HG02885 (cell line): Measurements from ENCODE around the gene SLC16A12.
"Not testable (repeated sequence)": the region's sequence is repeated elsewhere in the genome, so short reads cannot be mapped to it uniquely, and the experiment has no call there.

Experiments
- ATAC-seq: cut with Tn5 transposase; IDR thresholded peaks from one replicate; pipeline ENCODE4 v1.9.1; 2021; ENCODE audit warnings: mild to moderate bottlenecking; ENCODE audit not compliant: unreplicated experiment, poor library complexity

Gene SLC16A12

GRCh38 chr10:89550509-89550908 lies 15.1 kb upstream of the SLC16A12 start:
- no peak for ATAC-seq

DNA sequence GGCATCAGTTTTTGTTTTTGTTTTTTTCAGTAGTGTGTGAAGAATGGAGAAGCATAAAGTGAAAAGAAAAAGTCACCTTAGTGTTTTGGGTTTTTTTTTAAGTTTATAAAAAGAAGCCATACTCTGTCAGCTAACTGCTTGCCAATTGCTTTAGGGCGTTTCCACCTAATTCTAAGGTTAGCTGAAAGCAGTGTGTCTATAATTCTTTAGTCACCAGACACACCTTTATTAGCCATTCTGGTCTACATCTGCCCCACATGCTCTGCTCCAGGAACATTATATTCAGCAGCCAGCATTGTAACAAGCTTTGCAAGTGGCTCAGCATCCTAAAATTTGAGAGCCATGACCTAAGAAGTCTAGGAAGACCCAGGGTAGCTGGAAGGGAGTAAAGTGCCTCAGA lies 14.1 kb upstream of the SLC16A12 start:
- ATAC-seq: no peak

- no peak for ATAC-seq
Observed at GRCh38 chr10:89548673-89549072, 13.3 kb upstream of the SLC16A12 start.

DNA sequence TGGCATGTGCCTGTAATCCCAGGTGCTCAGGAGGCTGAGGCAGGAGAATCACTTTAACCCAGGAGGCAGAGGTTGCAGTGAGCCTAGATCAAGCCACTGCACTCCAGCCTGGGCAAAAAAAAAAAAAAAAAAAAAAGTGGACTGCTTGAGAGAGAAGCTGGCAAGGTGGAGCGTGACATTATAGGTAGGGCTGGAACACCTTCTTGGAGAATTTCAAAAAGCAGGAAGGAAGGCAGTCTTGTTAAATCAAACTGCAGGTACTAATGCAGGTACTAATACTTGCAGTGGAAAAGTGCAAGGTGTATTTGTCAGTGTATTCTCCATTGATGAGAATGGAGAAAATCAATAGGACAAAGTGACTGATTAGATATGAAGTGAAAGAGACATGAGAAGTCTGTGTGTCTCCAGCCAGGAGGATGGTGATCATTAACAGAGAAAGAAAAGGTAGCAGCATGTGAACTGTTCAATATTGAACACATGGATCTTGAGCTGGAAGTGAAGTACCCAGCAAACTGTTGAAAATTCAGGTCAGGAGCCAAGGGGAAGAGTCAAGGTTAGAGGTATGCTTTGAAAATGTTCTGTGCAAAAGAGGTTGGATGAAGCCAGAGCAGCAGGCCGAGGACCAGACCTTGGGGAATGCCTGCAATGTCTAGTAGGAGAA lies 12.6 kb upstream of the SLC16A12 start:
- no peak for ATAC-seq

GRCh38 chr10:89546651-89547050 lies 11.3 kb upstream of the SLC16A12 start:
- not testable (repeated sequence) for ATAC-seq

GRCh38 chr10:89543841-89544240 lies 8.4 kb upstream of the SLC16A12 start:
- ATAC-seq: no peak

GRCh38 chr10:89540420-89540949 lies 5.1 kb upstream of the SLC16A12 start:
- ATAC-seq: no peak

DNA sequence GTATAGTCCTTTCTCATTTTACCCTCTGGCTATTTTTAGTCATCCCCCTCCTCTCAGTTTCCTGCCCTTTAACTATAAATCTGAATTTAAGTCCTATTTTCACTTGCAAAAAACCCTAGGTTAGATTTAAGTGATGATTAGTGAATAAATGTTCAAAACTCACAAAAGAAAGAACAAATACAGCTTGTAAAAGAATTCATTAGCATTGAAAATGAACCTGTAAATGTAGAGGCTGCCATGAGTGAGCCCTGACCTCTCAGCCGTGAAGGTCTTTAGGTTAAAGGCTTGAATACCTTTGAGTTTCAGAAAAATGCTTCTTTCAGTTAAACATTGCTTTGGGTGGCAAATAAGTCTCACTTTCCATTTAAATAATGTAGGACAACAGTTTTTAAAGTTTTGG lies 2.0 kb upstream of the SLC16A12 start:
- ATAC-seq: no peak

DNA sequence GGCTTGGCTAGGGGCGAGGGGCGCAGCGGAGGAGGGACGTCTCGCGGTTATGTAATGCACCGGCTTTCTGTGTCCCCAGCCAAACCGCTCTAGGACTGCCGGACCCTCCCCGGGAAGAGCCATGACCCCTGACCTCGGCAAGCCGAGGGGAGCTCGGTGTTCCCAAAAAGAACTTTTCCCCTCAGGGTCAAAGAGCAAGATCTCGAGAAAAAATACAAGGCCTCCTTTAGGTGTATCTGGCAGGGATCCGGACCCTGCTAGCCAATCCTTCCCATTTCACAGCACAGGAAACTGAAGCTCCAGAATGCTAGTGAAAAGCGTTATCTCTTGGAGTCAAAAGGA lies 590 bp upstream of the SLC16A12 start:
- ATAC-seq: no peak

- no peak for ATAC-seq
Observed at GRCh38 chr10:89534826-89535166, 598 bp downstream of the SLC16A12 start.

DNA sequence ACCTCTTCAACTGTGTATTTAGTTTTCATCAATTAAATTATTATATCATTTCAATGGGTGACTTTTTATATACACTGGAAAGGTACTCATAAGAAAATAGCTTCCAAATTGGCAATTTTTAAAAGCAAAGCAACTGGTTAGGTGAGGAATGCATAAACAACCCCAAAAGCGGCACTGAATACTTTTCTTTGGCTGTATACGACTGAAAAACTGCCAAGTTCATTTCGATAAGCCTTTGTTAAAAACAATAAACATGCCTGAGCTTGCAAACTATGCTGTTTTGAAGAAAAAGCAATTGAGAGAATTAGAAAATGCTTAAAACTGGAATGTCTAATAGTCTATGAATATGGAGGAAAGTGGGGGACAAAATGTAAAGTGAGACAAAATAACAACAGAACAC lies 2.9 kb downstream of the SLC16A12 start:
- no peak for ATAC-seq

- ATAC-seq: no peak
Observed at GRCh38 chr10:89531359-89531758, 4.0 kb downstream of the SLC16A12 start.

GRCh38 chr10:89529711-89530110 lies 5.7 kb downstream of the SLC16A12 start:
- ATAC-seq: not testable (repeated sequence)

DNA sequence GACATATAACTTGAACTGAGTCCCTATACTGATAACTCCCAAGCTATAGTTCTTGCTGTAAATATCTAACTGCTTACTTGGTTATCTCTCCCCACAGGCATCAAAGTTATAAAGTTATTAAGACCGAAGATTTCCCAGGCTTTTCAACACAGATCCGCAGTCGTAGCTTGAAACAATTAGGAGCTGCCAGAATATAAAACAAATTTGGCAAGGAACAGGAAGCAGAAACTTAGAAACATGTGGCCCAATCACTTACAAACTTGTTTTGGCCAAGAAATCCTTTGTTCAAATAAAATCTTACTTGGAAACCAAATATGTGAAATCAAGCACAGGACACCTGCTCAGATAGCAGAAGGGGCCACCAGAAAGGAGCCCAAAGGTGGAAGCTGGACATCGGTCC lies 9.0 kb downstream of the SLC16A12 start:
- ATAC-seq: no peak

GRCh38 chr10:89525556-89525955 lies 9.8 kb downstream of the SLC16A12 start:
- no peak for ATAC-seq

GRCh38 chr10:89524279-89524678 lies 11.1 kb downstream of the SLC16A12 start:
- no peak for ATAC-seq

GRCh38 chr10:89523274-89523673 lies 12.1 kb downstream of the SLC16A12 start:
- ATAC-seq: no peak

DNA sequence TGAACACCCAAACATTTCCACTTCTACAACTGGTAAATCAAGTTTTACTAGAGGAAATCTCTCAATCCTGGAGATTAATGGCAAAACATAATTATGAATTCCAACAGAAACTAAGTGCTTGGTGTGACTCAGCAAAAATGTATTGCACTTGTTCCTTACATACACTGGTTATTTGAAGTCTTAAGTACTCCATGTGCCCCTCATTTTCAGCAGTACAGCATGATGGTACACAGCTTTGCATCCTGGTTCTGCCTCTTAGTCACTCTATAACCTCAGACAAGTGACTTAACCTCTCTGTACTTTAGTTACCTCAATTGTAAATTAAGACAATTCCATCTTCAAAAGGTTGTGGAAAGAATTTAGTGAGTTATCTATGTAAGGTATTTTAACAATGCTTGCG lies 12.9 kb downstream of the SLC16A12 start:
- ATAC-seq: no peak

DNA sequence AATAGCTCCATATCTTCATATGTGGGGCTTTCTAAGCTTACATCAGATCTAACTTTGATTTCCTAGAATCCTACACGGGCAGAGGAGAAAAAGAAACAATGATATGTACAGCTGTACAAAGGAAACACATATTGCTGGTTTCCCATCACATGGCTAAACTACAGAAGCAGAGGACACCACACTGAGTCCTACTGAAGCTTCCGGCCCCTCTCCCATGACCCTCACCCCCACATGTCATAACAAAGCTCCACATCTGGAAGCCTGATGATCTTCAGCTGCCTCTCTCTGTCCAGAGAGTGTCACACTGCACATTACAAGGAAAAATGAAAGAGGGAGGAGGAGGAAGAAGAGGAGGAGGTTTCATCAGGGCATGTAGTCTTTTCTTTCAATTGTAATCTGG lies 14.0 kb downstream of the SLC16A12 start:
- no peak for ATAC-seq

DNA sequence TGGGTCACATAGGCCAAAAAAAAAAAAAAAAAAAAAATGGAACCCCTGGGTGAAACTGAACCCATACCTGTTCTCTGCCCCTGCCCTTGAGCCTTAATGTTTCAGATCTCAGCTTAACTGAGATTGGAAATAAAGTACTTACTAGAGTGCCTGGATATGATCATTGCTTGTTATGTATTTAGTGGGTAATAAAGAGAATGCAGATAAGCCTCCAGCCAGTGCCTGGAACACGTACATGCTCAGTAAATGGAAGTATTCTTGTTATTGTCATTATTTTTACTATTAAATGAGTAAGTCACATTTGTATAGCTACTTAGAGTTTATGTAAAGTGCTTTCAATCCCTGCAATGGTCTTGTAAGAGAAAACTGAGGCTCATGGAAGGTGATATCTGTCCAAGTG lies 14.7 kb downstream of the SLC16A12 start:
- no peak for ATAC-seq

DNA sequence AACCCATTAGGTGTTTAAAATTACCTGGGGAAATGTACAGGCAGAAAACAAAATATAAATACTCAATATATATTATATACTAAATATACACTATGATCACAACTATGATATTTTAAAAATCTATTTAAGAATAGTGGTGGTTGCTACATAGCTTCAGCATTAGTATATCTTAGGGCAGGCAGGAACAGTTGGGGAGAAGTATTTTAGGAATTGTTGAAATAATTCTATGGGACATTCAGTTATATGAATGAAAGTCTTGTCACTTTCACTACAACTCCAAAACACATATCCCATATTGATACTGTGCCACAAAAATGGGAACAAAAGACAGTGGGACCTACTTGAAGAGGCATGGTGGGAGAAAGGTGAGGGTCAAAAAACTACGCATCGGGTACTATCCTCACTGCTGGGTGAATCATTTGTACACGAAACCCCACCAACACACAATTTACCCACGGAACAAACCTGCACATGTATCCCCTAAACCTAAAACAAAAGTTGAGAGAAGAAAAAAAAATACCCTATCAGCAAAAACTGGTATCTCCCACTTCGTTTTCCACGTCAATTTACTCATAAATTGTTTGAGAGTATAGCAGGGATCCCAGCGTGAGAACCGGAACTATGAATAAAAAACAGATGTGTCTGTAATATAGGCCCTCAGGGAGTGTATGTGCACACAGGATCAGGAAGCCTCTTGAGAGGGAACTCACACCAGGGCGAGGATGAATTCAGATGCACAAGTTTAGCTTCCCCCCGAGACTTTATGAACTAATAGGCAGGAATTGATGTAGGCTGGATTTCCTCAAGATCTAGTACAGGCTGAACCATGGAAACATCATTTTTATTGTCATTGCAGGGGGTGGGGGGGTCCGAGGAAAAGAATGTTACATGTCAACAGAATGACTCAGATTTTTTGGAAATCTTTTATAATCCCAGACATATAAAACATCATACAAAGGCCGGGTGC lies 16.2 kb downstream of the SLC16A12 start:
- no peak for ATAC-seq

GRCh38 chr10:89518108-89518507 lies 17.3 kb downstream of the SLC16A12 start:
- no peak for ATAC-seq
